Endothelial cell of umbilical vein (primary cell): Measurements from ENCODE around the gene NUDT14. TPM values are rescaled to one million over a fixed set of nuclear protein-coding genes. Genes with fewer than 3 reads are reported as not detected.

Experiments
- BruUV-seq: library from RNA; stranded (reverse); fragments of 400-500 nt; replicated peaks from 2 replicates; lab custom pipeline; 2021; lab: Mats Ljungman, UMichigan
- CTCF ChIA-PET: fragments of 300-600, 350-600 bp; sonication (Branson Sonifier 250); formaldehyde crosslinking; loops from one replicate; lab custom pipeline; 2021; ENCODE audit warnings: antibody characterized with exemption, inconsistent platforms; lab: Charles Lee
- POLR2A ChIA-PET: fragments of 300-600, 350-600 bp; sonication (Branson Sonifier 250); formaldehyde crosslinking; loops from one replicate; lab custom pipeline; 2021; ENCODE audit warnings: antibody characterized with exemption, inconsistent platforms; lab: Charles Lee
- DNase-seq: peaks from one replicate; pipeline ENCODE4 v3.0.0-alpha.2; 2011; ENCODE audit warnings: low read depth, low spot score
- FAIRE-seq: peaks from 2 replicates; lab custom pipeline; 2011; peaks lifted over from hg19 to GRCh38; lab: Jason Lieb, UNC
- H2AFZ ChIP-seq: 2 replicates; pipeline ENCODE4 v1.6.0; 2012; ENCODE audit warnings: low read depth, low read length, control low read depth, inconsistent platforms
- H3K27ac ChIP-seq: 2 replicates; pipeline ENCODE4 v1.5.1; 2011; ENCODE audit warnings: low read depth, mild to moderate bottlenecking, control low read depth, low read length, moderate library complexity; ENCODE audit not compliant: insufficient read depth
- H3K27me3 ChIP-seq, 2 experiments: 2 replicates each; pipeline versions ENCODE4 v1.6.0 to v1.6.1; 2011; ENCODE audit warnings: low read length in 2 of 2, mixed read lengths in 1 of 2; ENCODE audit not compliant: control insufficient read depth in 2 of 2, insufficient read depth in 2 of 2
- H3K36me3 ChIP-seq, 2 experiments: 2 replicates in 1 of 2; 3 replicates in 1 of 2; pipeline ENCODE4 v1.5.1; 2011; ENCODE audit warnings: low read length in 2 of 2, mild to moderate bottlenecking in 1 of 2, moderate library complexity in 1 of 2; ENCODE audit not compliant: control insufficient read depth in 2 of 2, insufficient read depth in 2 of 2; ENCODE audit errors: extremely low read depth in 1 of 2
- H3K4me1 ChIP-seq: 3 replicates; pipeline ENCODE4 v1.5.1; 2011; ENCODE audit warnings: mild to moderate bottlenecking, low read length; ENCODE audit not compliant: control insufficient read depth, insufficient read depth; ENCODE audit errors: extremely low read depth
- H3K4me2 ChIP-seq: 2 replicates; pipeline ENCODE4 v1.6.1; 2011; ENCODE audit warnings: low read length, control low read depth, mixed read lengths; ENCODE audit not compliant: insufficient read depth
- H3K4me3 ChIP-seq, 3 experiments: fragments of 200-600 bp in 1 of 3; sonication (generic), shearing (Covaris generic) in 1 of 3; replicated peaks in 1 of 3; 2 replicates each; pipeline ENCODE4 v1.5.1; 2011 to 2016; ENCODE audit warnings: control low read depth in 3 of 3, low read length in 3 of 3, mild to moderate bottlenecking in 2 of 3, inconsistent platforms in 1 of 3, low read depth in 1 of 3, moderate library complexity in 1 of 3; ENCODE audit not compliant: insufficient read depth in 1 of 3
- H3K79me2 ChIP-seq: 2 replicates; pipeline ENCODE4 v1.6.0; 2012; ENCODE audit warnings: low read length, inconsistent platforms; ENCODE audit not compliant: control insufficient read depth, insufficient read depth
- H3K9ac ChIP-seq: replicated peaks from 2 replicates; pipeline ENCODE3; 2011; ENCODE audit warnings: low read length, control low read depth; ENCODE audit not compliant: insufficient read depth; ENCODE audit errors: extremely low read depth
- H3K9me1 ChIP-seq: replicated peaks from 3 replicates; pipeline ENCODE4 v1.6.0; 2011; ENCODE audit warnings: mild to moderate bottlenecking, low read length; ENCODE audit not compliant: control insufficient read depth, insufficient read depth; ENCODE audit errors: extremely low read depth
- H3K9me3 ChIP-seq: replicated peaks from 2 replicates; pipeline ENCODE4 v1.5.1; 2012; ENCODE audit warnings: low read length, inconsistent platforms; ENCODE audit not compliant: control insufficient read depth, insufficient read depth
- H4K20me1 ChIP-seq: replicated peaks from 2 replicates; pipeline ENCODE3; 2011; ENCODE audit warnings: mild to moderate bottlenecking, low read length; ENCODE audit not compliant: control insufficient read depth, insufficient read depth; ENCODE audit errors: extremely low read depth
- EZH2 ChIP-seq: IDR thresholded peaks from 2 replicates; pipeline ENCODE4 v1.6.1; 2012; ENCODE audit warnings: borderline replicate concordance, low read depth, mild to moderate bottlenecking, moderate library complexity, low read length, inconsistent platforms; ENCODE audit not compliant: severe bottlenecking
- FOS ChIP-seq: IDR thresholded peaks from 2 replicates; pipeline ENCODE4 v1.6.1; 2011; ENCODE audit warnings: mild to moderate bottlenecking, low read length, moderate library complexity, borderline replicate concordance; ENCODE audit not compliant: insufficient read depth
- JUN ChIP-seq: IDR thresholded peaks from 2 replicates; pipeline ENCODE4 v1.6.1; 2011; ENCODE audit warnings: borderline replicate concordance, low read depth; ENCODE audit not compliant: insufficient read length, insufficient read depth
- MYC ChIP-seq: IDR thresholded peaks from one replicate; pipeline ENCODE4 v1.6.1; 2011; ENCODE audit warnings: mild to moderate bottlenecking, low read depth, low read length
- POLR2A ChIP-seq: IDR thresholded peaks from 2 replicates; pipeline ENCODE4 v1.6.1; 2012; ENCODE audit warnings: low read depth, mild to moderate bottlenecking, control low read depth, low read length
- dilution Hi-C: fragments of 300-500 bp; cut with MboI; formaldehyde crosslinking; loops from one replicate; pipeline ENCODE4 v1.15.0; 2019; ENCODE audit warnings: low sequenced_read_pairs; ENCODE audit not compliant: extremely low pct_ligation_motif_present
- intact Hi-C: fragments of 100-400 bp; cut with micrococcal nuclease; formaldehyde crosslinking; loops from one replicate; pipeline ENCODE4 v1.10.0; 2022
- polyA plus RNA-seq, 4 experiments: library from polyadenylated mRNA; depleted of rRNA in 3 of 4; stranded (reverse) in 3 of 4; unstranded in 1 of 4; fragments of >200 nt; gene quantifications; 2 replicates each; pipeline versions ENCODE4 v1.2.1 to v1.2.3, GENCODE V29; 2011 to 2012; ENCODE audit warnings: missing spikeins in 1 of 4
- total RNA-seq: library from RNA; stranded (reverse); gene quantifications from 2 replicates; pipeline ENCODE4 v1.2.3, GENCODE V29; 2021
- TF ChIP-seq, protein P1 (sequence below): IDR thresholded peaks from 2 replicates; pipeline ENCODE4 v1.6.1; 2011; ENCODE audit not compliant: insufficient read depth, insufficient read length
- TF ChIP-seq, protein P2 (sequence below), 2 donors: IDR thresholded peaks; 1 replicate in 1 of 2; 2 replicates in 1 of 2; pipeline ENCODE4 v1.5.1; 2011; ENCODE audit warnings: low read length in 2 of 2, mild to moderate bottlenecking in 2 of 2, moderate library complexity in 2 of 2, control low read depth in 1 of 2, inconsistent platforms in 1 of 2, low read depth in 1 of 2; ENCODE audit not compliant: insufficient read depth in 1 of 2; ENCODE audit errors: extremely low read depth in 1 of 2

The NUDT14 gene
- total and polyA plus RNA-seq, 2 donors (not counting 3 experiments of a cell fraction or from before 2014, with no cell fraction given): 97.7 to 103 TPM

DNA sequence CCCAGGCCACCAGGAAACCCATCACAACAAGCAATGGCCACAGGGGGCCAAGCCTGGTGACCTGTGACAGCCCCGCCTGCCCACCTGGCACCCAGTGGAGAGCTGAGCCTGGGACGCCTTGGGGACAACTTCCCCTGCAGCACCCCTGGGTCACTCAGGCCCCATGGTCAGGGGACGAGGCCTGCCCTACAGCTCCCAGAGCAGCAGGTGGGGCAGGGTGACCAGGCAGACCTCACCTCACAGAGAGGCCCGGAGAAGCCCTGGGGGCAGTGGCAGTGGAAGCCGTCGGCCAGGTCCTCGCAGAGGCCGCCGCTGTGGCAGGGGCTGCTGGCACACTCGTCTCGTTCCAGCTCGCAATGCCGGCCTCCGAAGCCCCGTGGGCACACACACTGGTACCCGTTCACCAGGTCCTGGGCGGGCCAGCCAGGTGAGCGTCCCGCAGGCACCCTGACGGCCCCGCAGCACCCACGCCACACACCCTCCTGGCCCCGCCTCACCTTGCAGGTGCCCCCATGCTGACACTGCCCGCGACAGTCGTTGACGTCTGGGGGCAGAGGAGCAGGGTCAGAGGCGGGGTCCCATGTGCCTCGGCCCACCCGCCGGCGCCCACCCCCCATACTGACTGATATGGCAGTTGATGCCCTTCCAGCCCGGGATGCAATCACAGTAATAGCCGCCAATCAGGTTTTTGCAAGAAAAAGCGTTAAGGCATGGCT lies 30.6 kb downstream of the NUDT14 start:
- CTCF ChIA-PET: no interaction called here
- BruUV-seq: no TSS peak
- FAIRE-seq: no peak

More for the DNA sequence above, 30.6 kb downstream of the NUDT14 start:
- intact Hi-C loops: no loop called here
- no peaks in the 10 kb centered on the region for H3K9me1 ChIP-seq
- H3K27me3 ChIP-seq: no peaks in the 10 kb centered on the region
- TF ChIP-seq POLR2A: no peak
- TF ChIP-seq, protein P1, sequence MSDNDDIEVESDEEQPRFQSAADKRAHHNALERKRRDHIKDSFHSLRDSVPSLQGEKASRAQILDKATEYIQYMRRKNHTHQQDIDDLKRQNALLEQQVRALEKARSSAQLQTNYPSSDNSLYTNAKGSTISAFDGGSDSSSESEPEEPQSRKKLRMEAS: no peak
- TF ChIP-seq, protein P2, sequence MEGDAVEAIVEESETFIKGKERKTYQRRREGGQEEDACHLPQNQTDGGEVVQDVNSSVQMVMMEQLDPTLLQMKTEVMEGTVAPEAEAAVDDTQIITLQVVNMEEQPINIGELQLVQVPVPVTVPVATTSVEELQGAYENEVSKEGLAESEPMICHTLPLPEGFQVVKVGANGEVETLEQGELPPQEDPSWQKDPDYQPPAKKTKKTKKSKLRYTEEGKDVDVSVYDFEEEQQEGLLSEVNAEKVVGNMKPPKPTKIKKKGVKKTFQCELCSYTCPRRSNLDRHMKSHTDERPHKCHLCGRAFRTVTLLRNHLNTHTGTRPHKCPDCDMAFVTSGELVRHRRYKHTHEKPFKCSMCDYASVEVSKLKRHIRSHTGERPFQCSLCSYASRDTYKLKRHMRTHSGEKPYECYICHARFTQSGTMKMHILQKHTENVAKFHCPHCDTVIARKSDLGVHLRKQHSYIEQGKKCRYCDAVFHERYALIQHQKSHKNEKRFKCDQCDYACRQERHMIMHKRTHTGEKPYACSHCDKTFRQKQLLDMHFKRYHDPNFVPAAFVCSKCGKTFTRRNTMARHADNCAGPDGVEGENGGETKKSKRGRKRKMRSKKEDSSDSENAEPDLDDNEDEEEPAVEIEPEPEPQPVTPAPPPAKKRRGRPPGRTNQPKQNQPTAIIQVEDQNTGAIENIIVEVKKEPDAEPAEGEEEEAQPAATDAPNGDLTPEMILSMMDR (IDR thresholded peaks at IDR 0.05; ENCODE audit: extremely low read depth in 1 of 2, insufficient read depth in 1 of 2, low read depth in 1 of 2, low read length in 2 of 2): no peak
- no peak for TF ChIP-seq JUN
- TF ChIP-seq MYC: no peak
- no peak for TF ChIP-seq EZH2
- TF ChIP-seq FOS: no peak
- peaks cover 9 to 53% of the 10 kb centered on the region in 2 experiments for H3K36me3 ChIP-seq
- POLR2A ChIA-PET: no interaction called here
- H3K9ac ChIP-seq: no peak overlapping the region
- no peaks in the 10 kb centered on the region for H3K79me2 ChIP-seq
- H4K20me1 ChIP-seq: no peaks in the 10 kb centered on the region
- H2AFZ ChIP-seq: no peak overlapping the region
- H3K9me3 ChIP-seq: no peaks in the 10 kb centered on the region
- no peak overlapping the region for H3K27ac ChIP-seq
- no peak for DNase-seq
- no peak overlapping the region for H3K4me3 ChIP-seq
- dilution Hi-C loops: no loop called here
- no peaks in the 10 kb centered on the region for H3K4me1 ChIP-seq
- H3K4me2 ChIP-seq: no peak overlapping the region
